NK-92 treated with Interleukin-12 subunit alpha and Interleukin-12 subunit beta, amount 100 ng/mL, for 24 hours (cell line): ENCODE data around the gene AMOTL1.
"Not testable (repeated sequence)": the region's sequence is repeated elsewhere in the genome, so short reads cannot be mapped to it uniquely, and the experiment has no call there.

Source experiments
- DNase-seq: peaks from one replicate; lab custom pipeline; 2025; lab: John Stamatoyannopoulos, UW

The AMOTL1 gene

DNA sequence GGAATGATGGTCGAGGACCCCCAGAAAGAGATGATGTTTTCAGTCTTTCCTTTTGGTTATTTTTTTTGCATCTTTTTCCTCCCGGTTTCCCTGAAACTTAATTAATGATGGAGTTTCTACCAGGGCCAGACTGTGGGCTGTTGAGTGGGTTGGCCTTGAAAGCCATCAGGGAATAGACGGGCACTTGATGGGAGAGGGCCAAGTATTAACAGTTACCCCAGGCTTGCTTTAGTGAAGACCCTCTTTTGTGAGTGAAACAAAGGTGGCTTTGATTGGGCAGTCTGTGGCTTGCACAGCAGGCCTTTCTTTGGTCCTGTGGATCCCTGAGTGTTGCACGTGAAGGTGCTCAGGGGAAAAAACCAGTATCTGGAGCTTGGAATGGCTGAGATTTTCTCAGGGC lies 56.9 kb downstream of the AMOTL1 start:
- DNase-seq, result no peak

DNA sequence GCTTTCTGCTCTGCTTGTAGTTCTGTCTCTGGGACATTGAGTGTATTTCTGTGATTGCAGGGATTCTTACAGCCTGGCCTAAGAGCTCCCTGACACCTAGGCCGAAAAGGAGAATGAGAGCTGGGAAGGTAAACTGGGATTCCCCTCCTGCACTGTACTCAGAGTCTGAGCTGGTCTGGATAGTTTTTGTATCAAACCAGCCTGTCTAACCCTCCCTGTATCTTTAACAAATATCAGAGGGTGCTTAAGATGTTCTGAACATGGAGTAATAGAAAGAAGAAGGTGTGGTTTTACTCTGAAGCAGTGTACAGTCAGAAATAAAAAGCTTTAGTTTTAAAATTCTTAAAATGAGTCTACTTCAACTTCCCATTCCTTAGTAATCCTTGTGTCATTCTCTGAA lies 57.3 kb downstream of the AMOTL1 start:
- DNase-seq, result no peak

DNA sequence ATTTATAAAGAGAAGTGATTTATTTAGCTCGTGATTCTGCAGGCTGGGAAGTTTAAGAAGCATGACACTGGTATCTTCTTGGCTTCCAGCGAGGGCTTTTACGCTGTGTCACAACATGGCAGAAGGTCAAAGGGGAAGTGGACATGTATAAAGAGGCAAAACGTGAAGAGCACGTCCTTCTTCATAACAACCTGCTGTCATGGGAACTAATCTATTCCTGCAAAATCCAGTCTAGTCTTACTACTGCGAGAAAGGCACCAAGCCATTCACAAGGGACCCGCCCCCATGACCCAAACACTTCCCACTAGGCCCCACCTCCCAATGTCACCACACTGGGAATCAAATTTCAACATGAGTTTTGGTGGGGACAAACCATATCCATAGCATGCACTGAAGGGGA lies 58.3 kb downstream of the AMOTL1 start:
- DNase-seq, result no peak

GRCh38 chr11:94828088-94828487 lies 59.9 kb downstream of the AMOTL1 start:
- no peak for DNase-seq

GRCh38 chr11:94830722-94831510 lies 62.8 kb downstream of the AMOTL1 start:
- DNase-seq, result no peak

DNA sequence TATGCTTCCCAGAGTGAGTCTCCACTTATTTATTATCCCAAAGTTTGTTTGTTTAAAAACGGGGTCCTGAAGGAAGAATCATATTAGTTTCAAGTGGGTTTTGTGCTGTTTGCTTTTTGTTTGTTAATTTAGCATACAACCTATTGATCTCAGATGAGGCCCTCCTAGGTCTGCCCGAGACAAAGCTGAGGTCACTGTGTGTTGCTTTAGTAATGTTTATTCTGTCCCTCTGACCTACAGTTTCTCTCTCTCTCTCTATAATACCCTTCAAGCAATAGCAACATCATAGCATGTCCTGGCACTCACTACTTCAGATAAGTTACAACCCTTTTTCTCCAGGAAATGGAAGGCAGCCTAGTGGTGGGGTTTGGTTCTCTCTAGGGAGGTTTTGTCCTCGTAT lies 63.4 kb downstream of the AMOTL1 start:
- no peak for DNase-seq

GRCh38 chr11:94832604-94833235 lies 64.6 kb downstream of the AMOTL1 start:
- DNase-seq, result no peak

- no peak for DNase-seq
These were observed 66.9 kb downstream of the AMOTL1 start for GRCh38 chr11:94834911-94835593.

DNA sequence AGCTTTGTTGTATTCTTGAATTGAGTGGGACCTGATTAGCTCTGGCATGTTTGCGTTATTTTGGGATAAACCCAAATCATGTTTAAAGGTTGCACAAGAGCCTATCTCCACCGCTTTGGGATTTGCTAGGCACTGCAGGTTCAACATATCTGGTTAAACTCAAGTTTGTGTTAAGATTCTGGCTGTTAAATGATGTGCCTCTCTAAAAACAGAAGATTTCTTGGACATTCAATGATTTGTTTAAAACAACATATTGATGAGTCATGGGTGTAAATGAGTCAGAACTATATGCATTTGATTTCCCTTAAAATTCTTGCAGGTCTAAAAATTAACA lies 67.4 kb downstream of the AMOTL1 start:
- no peak for DNase-seq

DNA sequence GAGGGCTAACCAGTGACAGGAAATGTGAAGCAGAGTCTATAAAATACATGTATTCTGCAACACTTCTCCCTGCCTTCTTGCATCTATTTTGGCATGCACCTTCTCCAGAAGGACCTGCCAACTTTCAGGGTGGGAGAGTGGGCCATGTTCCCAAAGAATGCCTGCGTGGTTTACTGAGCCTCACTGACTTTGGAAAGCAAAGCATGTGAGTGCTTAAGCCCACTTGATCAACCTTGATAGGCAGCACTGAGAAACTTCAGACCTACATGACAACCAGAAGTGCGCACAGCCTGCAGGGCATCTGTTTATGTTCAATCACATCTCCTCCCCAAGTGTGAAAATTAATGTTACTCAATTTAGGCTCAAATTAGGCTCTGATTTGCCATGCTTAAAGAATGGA lies 69.2 kb downstream of the AMOTL1 start:
- no peak for DNase-seq

GRCh38 chr11:94838027-94838731 lies 70.0 kb downstream of the AMOTL1 start:
- no peak for DNase-seq

- no peak for DNase-seq
These were observed 72.1 kb downstream of the AMOTL1 start for GRCh38 chr11:94840209-94840608.

DNA sequence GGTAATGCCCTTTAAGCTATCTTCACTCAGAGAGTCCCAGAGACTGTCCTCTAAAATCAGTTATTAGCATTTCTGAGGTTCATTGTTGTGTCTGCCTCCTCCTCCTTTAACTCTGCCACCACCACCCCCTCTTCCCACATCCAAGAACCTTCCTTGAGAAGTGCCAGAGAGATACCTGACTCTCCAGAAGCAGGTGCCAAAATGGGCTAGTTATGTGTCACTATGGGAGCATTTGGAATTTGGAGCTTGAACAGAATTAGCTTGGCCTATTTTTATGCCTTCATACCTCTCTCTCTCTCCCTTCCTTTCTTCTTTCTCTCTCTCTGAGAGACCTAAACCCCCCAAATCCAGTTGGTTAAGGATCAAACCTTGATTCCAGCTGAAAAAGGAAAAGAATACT lies 75.9 kb downstream of the AMOTL1 start:
- DNase-seq, result no peak

- no peak for DNase-seq
These were observed 77.5 kb downstream of the AMOTL1 start for GRCh38 chr11:94845622-94846021.

DNA sequence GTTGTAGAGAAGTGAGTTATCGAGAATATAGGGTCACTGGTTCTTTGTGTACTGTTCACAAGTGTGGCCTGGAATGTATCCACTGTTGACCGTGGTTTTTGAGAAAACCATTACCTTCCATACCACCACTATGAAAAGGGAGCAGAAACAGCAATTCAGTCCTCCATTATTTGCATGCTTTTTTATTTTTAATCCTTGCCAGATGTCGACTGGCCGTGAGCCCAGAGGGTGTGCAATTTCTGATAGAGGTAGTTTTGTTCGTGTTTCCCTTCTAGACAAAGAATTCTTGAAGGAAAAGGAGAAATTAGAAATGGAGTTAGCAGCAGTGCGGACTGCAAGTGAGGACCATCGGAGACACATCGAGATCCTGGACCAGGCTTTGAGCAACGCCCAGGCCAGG lies 81.7 kb downstream of the AMOTL1 start:
- no peak for DNase-seq

GRCh38 chr11:94851864-94852636 lies 83.9 kb downstream of the AMOTL1 start:
- no peak for DNase-seq

GRCh38 chr11:94853288-94853687 lies 85.1 kb downstream of the AMOTL1 start:
- not testable (repeated sequence) for DNase-seq

DNA sequence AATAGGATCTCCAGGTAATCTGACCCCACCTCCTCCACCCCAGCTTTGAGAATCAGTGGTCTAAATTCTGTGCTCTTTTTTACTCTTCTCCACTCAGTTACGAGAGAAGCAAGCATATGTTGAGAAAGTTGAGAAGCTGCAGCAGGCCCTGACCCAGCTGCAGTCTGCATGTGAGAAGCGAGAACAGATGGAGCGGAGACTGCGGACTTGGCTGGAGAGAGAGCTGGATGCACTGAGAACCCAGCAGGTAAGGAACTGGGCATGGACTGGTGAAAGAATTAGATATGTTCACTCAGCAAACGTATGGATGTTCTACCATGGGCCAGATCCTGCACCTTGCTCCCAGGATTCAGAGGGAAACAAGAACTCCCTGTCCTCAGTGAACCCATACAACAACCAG lies 85.7 kb downstream of the AMOTL1 start:
- DNase-seq, result no peak

DNA sequence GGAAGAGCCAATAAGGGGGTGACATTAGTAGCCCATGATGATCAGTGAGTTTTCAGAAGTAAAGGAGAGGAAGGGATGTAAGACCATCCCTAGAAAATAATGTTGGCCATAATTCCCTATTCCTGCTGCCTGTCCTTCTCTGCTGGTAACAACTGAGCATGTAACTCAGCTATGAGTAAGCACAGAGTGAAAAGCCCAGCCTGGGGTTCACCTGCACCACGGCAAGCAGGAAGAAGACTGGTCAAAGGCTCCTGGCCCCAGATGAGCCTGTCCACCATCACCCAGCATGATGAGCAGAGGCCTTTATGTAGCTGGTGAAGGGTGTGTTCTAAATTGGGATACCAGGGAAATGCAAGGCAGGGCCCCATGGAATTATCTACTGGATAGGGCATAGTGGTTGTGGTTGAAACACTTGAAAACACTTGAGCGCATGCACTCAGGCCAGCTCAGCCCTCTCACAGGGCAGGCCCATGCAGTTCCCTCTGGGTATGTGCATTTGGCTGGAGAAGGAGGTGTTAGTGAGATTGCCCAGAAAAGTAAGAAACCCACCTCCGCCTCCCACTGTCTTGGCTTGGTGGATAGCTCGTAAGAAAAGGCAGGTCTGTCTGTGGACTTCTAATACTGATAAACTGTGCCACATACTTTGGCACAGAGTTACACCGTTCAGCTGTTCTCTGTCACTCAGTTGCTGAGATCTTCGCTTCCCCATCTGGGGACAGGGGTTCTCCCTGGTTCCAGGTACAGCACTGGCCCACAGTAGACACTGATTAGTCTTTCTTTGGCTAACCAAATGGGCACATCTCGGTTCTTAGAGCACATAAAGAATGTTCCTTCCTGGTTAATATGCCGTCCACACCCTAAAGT lies 86.8 kb downstream of the AMOTL1 start:
- DNase-seq, result no peak

- no peak for DNase-seq
These were observed 87.5 kb downstream of the AMOTL1 start for GRCh38 chr11:94855666-94856065.

- DNase-seq, result no peak
These were observed 88.3 kb downstream of the AMOTL1 start for GRCh38 chr11:94856443-94856842.
